ENCODE measurements around the gene TMEM255B.

The TMEM255B gene

DNA sequence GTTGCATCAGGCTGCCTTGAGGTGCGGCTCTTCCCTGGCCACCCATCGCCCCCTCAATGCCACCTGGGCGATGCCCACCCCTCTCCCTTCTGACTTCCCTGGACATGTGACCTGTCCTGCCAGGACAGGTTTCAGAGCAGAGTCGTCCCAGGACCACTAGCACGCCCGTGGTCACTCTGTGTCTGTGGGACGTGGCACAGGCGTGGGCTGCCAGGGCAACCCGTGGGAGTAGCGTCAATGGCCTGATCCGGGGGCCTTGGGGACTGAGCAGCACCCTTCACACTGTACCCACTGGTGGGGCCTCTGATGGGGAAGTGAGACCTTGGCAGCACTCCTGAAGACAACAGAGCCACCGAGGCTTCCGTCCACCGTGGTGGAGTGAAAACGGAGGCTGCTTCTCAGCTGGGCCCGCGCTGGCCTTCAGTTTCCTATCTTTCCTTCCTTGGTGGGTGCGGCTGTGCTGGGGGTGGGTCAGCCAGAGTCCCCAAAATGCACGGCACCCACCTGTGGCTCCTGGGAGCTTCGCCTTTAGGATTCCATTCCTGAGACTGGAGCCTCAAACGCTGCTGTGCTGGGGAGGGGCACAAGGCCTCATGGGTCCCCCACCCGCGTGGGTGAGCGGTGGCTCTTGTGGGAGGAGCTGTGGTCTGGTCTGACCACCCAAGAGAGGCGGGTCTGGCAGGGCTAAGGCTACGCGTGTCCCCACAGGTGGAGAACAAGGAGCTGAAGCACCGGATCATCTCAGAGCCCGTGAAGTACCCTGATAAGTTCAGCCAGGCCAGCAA is 26.7 kb upstream of the TMEM255B start:
- Histone ChIP-seq H3K9me3 (ENCODE audit: low read length) (no peaks in the 10 kb centered on the region), H3K79me2 (ENCODE audit: insufficient read depth, low read length) (no peaks in the 10 kb centered on the region), H3K27me3 (ENCODE audit: insufficient read depth, low read length) (peaks cover 6% of the 10 kb centered on the region; the same call in 1 of the 2 replicates), H3K27ac (ENCODE audit: low read depth, low read length, poor library complexity, severe bottlenecking) (no peak overlapping the region), H2AFZ (ENCODE audit: low read length) (no peak overlapping the region), H3K4me3 (ENCODE audit: low read depth, low read length, poor library complexity, severe bottlenecking) (no peak overlapping the region), H4K20me1 (ENCODE audit: insufficient read depth, low read length) (no peaks in the 10 kb centered on the region), H3K4me1 (ENCODE audit: insufficient read depth, low read length, severe bottlenecking) (no peaks in the 10 kb centered on the region), H3F3A (ENCODE audit: insufficient read depth, low read length) (peaks cover 9% of the 10 kb centered on the region; the same call in 1 of the 2 replicates), H3K9ac (ENCODE audit: low read length) (no peak overlapping the region), H3K4me2 (ENCODE audit: low read length) (no peak overlapping the region), H3K36me3 (ENCODE audit: insufficient read depth, low read length) (no peaks in the 10 kb centered on the region), H3K9me2 (ENCODE audit: low read depth, low read length) (no peaks in the 10 kb centered on the region)
- no peak for TF ChIP-seq EZH2 (IDR thresholded peaks at IDR 0.05; ENCODE audit: borderline replicate concordance, low read length)
- TF ChIP-seq, protein P1, sequence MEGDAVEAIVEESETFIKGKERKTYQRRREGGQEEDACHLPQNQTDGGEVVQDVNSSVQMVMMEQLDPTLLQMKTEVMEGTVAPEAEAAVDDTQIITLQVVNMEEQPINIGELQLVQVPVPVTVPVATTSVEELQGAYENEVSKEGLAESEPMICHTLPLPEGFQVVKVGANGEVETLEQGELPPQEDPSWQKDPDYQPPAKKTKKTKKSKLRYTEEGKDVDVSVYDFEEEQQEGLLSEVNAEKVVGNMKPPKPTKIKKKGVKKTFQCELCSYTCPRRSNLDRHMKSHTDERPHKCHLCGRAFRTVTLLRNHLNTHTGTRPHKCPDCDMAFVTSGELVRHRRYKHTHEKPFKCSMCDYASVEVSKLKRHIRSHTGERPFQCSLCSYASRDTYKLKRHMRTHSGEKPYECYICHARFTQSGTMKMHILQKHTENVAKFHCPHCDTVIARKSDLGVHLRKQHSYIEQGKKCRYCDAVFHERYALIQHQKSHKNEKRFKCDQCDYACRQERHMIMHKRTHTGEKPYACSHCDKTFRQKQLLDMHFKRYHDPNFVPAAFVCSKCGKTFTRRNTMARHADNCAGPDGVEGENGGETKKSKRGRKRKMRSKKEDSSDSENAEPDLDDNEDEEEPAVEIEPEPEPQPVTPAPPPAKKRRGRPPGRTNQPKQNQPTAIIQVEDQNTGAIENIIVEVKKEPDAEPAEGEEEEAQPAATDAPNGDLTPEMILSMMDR (IDR thresholded peaks at IDR 0.05; ENCODE audit: low read length), result no peak

DNA sequence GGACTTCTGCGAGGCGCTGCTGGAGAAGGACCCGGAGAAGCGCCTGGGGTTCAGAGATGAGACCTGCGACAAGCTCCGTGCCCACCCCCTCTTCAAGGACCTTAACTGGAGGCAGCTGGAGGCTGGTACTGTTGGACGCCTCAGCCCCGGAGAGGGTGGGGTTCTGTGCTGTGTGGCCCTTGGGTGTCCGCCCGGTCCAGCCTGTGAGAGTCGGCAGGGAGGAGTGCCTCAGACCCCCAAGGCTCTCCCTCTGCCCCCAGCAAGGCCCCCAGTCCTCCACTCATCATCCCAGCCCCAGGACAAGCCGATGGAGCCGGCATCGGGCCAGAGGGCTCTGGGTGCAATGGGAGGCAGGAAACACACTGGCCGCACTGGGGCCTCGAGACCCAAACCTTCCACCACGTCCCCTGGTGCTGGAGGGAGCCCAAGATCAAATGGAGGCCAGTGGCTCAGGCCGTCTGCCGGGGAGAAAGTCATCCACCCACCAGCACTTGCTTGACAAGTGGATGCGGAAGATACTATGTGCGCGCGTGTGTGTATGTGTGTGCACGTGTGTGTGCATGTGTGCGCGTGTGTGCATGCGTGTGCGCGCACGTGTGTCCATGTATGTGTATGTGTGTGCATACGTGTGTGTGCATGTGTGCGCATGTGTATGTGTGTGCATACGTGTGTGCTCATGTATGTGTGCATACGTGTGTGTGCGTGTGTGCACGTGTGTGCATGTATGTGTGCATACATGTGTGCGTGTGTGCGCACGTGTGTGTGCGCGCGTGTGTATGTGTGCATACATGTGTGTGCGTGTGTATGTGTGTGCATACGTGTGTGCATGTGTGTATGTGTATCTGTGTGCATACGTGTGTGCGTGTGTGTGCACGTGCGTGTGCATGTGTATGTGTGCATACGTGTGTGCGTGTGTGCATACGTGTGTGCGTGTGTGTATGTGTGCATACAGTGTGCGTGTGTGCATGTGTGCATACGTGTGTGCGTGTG is 25.8 kb upstream of the TMEM255B start:
- Histone ChIP-seq H4K20me1 (ENCODE audit: insufficient read depth, low read length) (no peaks in the 10 kb centered on the region), H3K4me2 (ENCODE audit: low read length) (no peak overlapping the region), H3K4me1 (ENCODE audit: insufficient read depth, low read length, severe bottlenecking) (no peaks in the 10 kb centered on the region), H3K9me3 (ENCODE audit: low read length) (no peaks in the 10 kb centered on the region), H3K79me2 (ENCODE audit: insufficient read depth, low read length) (no peaks in the 10 kb centered on the region), H3F3A (ENCODE audit: insufficient read depth, low read length) (peaks cover 9% of the 10 kb centered on the region; the same call in 1 of the 2 replicates), H3K4me3 (ENCODE audit: low read depth, low read length, poor library complexity, severe bottlenecking) (no peak overlapping the region), H3K27ac (ENCODE audit: low read depth, low read length, poor library complexity, severe bottlenecking) (no peak overlapping the region), H3K9ac (ENCODE audit: low read length) (no peak overlapping the region), H3K9me2 (ENCODE audit: low read depth, low read length) (no peaks in the 10 kb centered on the region), H3K36me3 (ENCODE audit: insufficient read depth, low read length) (no peaks in the 10 kb centered on the region), H2AFZ (ENCODE audit: low read length) (no peak overlapping the region), H3K27me3 (ENCODE audit: insufficient read depth, low read length) (peaks cover 6% of the 10 kb centered on the region; the same call in 1 of the 2 replicates)
- TF ChIP-seq EZH2 (IDR thresholded peaks at IDR 0.05; ENCODE audit: borderline replicate concordance, low read length), result no peak

DNA sequence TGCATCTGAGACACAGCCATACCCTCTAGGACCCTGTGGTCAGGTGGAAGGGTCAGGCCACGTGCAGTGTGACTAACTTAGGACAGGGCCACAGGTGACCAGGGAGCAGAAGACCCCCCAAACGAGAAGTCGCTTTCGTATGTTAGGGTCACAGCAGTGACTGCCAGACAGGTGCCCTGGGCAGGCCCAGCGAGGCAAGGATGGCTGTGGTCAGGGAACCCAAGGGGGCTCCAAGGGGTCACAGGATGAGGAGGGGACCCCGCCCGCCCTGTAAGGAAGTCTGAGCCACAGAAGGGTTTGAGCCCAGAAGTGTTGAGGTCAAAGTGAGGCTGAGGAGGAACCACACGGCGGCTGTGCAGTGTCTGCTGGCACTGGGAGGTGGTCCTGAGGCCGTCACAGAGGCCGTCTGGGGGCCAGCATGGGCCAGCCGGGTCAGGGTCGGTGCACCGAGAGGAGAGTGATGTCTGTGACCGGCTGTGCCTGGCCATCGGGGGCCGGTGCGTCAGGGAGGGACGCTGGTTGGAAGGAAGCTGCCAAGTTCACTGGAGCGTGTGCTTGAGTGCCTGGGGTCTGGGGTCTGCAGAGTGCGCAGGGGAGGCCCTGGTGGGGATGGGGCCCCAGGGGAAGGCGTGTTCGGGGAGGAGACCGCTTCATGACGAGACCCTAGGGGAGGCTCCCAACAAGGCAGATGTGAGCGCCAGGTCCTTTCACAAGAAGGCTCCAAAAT is 24.8 kb upstream of the TMEM255B start:
- Histone ChIP-seq H3F3A (ENCODE audit: insufficient read depth, low read length) (peaks cover 9% of the 10 kb centered on the region; the same call in 1 of the 2 replicates), H3K27me3 (ENCODE audit: insufficient read depth, low read length) (peaks cover 6% of the 10 kb centered on the region; the same call in 1 of the 2 replicates), H3K36me3 (ENCODE audit: insufficient read depth, low read length) (no peaks in the 10 kb centered on the region), H3K9me3 (ENCODE audit: low read length) (no peaks in the 10 kb centered on the region), H3K4me1 (ENCODE audit: insufficient read depth, low read length, severe bottlenecking) (no peaks in the 10 kb centered on the region), H3K9ac (ENCODE audit: low read length) (no peak overlapping the region), H3K79me2 (ENCODE audit: insufficient read depth, low read length) (no peaks in the 10 kb centered on the region), H3K4me2 (ENCODE audit: low read length) (no peak overlapping the region), H3K27ac (ENCODE audit: low read depth, low read length, poor library complexity, severe bottlenecking) (no peak overlapping the region), H4K20me1 (ENCODE audit: insufficient read depth, low read length) (no peaks in the 10 kb centered on the region), H2AFZ (ENCODE audit: low read length) (no peak overlapping the region), H3K9me2 (ENCODE audit: low read depth, low read length) (no peaks in the 10 kb centered on the region), H3K4me3 (ENCODE audit: low read depth, low read length, poor library complexity, severe bottlenecking) (no peak overlapping the region)
- no peak for TF ChIP-seq EZH2 (IDR thresholded peaks at IDR 0.05; ENCODE audit: borderline replicate concordance, low read length)
- TF ChIP-seq, protein P1 (IDR thresholded peaks at IDR 0.05; ENCODE audit: low read length), result no peak

Data from OCI-LY1 (cell line).